GM19452 (cell line): ENCODE measurements around the gene BDH1.
A peak's percentile ranks its signal among the peaks of the same experiment; 100 is the strongest.

ENCODE experiments used
- ATAC-seq: cut with Tn5 transposase; IDR thresholded peaks from one replicate; pipeline ENCODE4 v1.9.1; 2021; ENCODE audit not compliant: unreplicated experiment

Gene BDH1

GRCh38 chr3:197508051-197508451, 47.7 kb downstream of the BDH1 start:
- no peak for ATAC-seq

GRCh38 chr3:197507541-197507940, 48.2 kb downstream of the BDH1 start:
- ATAC-seq = no peak

GRCh38 chr3:197507081-197507480, 48.7 kb downstream of the BDH1 start:
- no peak for ATAC-seq

DNA sequence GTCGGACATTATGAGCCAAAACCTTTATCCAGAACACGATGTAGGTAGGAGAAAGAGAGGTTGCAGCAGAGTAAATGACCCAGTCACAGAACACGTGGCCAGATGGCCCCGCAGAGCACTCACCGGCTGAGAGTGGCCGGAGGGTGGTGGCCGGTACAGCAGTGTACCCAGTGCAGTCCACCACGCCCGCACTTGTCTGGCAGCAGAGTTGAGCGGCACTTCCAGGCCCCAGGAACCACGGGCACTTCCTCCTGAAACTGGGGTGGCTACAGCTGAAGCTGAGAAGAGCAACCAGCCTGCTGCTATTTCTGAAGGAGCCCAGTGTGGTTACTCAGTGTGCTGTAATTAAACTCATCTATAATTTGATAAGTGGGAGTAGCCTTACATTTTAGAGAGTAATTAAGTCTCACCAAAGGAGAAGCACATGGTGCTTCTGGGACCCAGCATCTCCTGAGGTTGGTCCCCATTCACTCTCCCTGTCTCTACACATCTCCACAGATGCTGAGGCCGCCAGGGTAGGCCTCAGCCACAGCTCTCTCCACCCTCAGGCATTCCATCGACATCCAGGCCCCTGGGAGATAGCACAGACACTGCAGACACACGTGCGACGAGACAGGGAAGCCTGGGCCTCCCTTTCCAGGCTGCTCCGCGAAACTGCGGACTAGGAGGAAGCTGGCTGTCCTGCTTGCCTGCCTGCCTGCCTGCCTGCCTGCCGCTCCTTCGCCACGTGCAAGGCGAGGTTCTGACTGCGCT, 49.8 kb downstream of the BDH1 start:
- no peak for ATAC-seq

- ATAC-seq = no peak
Measured at GRCh38 chr3:197504641-197505121, 51.1 kb downstream of the BDH1 start.

GRCh38 chr3:197504229-197504628, 51.5 kb downstream of the BDH1 start:
- ATAC-seq = no peak

- ATAC-seq = no peak
Measured at GRCh38 chr3:197503652-197504051, 52.1 kb downstream of the BDH1 start.

- peak; percentile 55 for ATAC-seq
Measured at GRCh38 chr3:197501879-197502620, 53.7 kb downstream of the BDH1 start.

- peak; percentile 12 for ATAC-seq
Measured at GRCh38 chr3:197501496-197501878, 54.3 kb downstream of the BDH1 start.

GRCh38 chr3:197500812-197501211, 55.0 kb downstream of the BDH1 start:
- ATAC-seq = no peak

DNA sequence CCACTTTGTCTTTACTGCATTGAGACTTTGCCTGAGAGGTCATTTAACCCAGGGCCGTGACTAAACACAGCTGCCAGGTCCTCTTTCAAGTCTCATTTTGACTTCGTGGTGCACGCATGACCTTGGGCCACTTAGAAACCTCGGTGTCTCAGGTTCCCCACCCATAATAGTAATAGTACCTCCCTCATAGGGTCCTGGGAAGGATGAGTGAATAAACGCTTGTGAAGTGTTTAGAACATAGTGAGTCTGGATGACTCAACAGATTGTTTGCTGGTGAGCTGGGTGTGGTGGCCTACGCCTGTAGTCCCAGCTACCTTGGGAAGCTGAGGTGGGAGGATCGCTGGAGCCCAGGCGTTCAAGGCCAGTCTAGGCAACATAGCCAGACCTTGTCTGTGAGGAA, 56.3 kb downstream of the BDH1 start:
- no peak for ATAC-seq

DNA sequence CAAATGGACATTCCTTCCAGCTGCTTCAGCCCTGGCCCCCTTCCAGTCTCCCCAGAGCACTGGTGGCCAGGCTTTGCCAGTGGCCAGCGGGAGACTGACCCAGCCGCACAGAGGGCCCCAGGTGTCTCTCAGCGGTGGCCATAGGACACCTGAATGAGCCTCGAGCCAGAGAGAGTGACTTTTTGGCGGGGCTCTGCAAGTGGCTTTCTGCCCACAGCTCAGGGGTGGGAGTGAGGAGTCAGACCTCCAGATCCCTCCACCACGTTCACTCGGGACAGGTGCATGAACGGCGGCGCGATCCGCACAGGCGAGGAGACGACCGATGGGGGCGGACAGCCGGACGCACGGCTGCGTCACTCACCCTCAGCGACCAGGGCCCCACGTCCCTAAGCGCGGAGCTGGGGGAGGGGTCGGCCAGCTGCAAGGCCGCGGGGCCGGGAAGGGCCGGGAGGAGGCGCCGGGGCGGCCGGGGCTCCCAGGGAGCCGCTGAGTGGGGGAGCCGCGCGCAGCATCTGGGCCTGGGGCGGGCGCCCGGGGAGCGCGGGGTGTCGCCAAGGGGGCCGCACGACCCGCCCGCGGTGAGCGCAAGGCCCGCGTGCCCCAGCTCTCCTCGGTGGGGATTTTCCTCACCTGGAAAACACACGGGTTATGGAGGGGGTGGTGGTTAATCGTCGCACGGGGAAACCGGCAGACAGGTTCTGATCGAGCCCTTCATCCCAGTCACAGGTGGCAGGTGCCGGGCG, 57.1 kb downstream of the BDH1 start:
- no peak for ATAC-seq

DNA sequence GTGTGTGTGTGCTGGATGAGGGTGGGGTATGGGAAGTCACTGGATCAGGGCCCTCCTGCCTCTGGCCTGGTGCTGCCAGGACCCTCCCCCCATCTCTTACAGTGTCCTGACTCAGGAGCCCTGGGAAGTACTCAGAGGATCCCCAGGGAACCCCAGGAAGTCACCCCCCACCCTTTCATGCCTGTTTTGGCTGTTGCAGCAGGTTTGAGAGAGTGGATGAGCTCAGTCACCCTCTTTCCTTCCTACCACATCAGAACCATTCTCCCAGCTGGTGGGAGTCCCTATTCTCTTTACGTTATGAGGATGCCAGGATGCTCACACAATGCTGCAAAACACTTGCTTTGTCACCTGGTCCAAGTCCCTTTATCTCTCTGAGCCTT, 59.0 kb downstream of the BDH1 start:
- no peak for ATAC-seq

- ATAC-seq = no peak
Measured at GRCh38 chr3:197495999-197496745, 59.6 kb downstream of the BDH1 start.

GRCh38 chr3:197495499-197495898, 60.3 kb downstream of the BDH1 start:
- ATAC-seq = no peak

DNA sequence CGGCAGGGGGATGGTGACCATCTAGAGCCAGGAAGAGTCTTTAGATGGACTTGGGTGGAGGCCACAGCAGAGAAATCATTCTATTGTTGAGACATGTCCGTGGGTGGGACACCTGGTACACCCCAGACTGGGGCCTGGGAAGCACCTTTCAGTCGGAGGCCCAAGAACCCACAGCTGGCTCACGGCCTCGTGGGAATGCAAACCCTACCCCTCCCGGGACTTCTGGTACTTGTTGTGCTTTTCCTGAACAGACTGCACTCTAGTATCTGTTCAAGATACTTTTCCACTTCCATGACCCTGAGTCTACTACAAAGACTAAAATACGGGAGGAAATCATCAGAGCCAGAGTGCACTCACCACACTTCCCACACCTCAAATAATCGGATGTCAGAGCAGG, 60.7 kb downstream of the BDH1 start:
- ATAC-seq = no peak

GRCh38 chr3:197494366-197495058, 61.3 kb downstream of the BDH1 start:
- ATAC-seq = no peak

DNA sequence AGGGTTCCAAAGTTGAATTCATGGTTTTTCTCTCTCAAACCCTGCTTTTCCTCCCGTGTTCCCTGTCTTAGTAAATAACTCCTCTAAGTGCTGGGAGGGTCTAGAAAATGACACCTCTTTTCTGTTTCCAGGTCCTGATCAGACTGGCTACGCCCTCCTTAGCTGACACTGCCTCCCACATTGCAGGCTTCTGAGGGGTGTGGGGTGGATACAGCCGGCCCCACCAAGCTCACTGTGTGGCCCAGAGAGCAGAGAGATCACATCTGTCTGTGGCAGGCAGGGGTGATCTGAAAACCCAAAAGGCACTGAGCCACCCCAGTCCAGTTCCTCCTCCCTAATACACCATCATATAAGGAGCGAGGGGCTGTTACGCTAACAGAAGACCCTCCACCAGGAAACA, 62.7 kb downstream of the BDH1 start:
- no peak for ATAC-seq

GRCh38 chr3:197491923-197492664, 63.7 kb downstream of the BDH1 start:
- ATAC-seq = no peak

- no peak for ATAC-seq
Measured at GRCh38 chr3:197491478-197491877, 64.3 kb downstream of the BDH1 start.
